ENCODE results near the gene PSAP.
A peak's percentile ranks its signal among the peaks of the same experiment; 100 is the strongest.
"Not testable (repeated sequence)": the region's sequence is repeated elsewhere in the genome, so short reads cannot be mapped to it uniquely, and the experiment has no call there.

Gene PSAP

GRCh38 chr10:71850743-71851464 is at the start of gene PSAP:
TSS of gene PSAP (minus strand) at chr10:71851251. CDS start at chr10:71851221, 30 bp downstream.
- peak; percentile 100 for DNase-seq (ENCODE audit: low spot score)

GRCh38 chr10:71900441-71901180 is 49.6 kb upstream of the PSAP start:
- DNase-seq (ENCODE audit: low spot score), result no peak

- DNase-seq (ENCODE audit: low spot score), result no peak
Measured at GRCh38 chr10:71899665-71900412, 48.8 kb upstream of the PSAP start.

- not testable (repeated sequence) for DNase-seq (ENCODE audit: low spot score)
Measured at GRCh38 chr10:71898346-71898745, 47.3 kb upstream of the PSAP start.

- no peak for DNase-seq (ENCODE audit: low spot score)
Measured at GRCh38 chr10:71893920-71894319, 42.9 kb upstream of the PSAP start.

- no peak for DNase-seq (ENCODE audit: low spot score)
Measured at GRCh38 chr10:71893258-71893815, 42.3 kb upstream of the PSAP start.

- DNase-seq (ENCODE audit: low spot score), result no peak
Measured at GRCh38 chr10:71891437-71891836, 40.4 kb upstream of the PSAP start.

GRCh38 chr10:71889388-71889987 is 38.4 kb upstream of the PSAP start:
- no peak for DNase-seq (ENCODE audit: low spot score)

- peak; percentile 79 for DNase-seq (ENCODE audit: low spot score)
Measured at GRCh38 chr10:71888623-71889387, 37.8 kb upstream of the PSAP start.

- DNase-seq (ENCODE audit: low spot score), result no peak
Measured at GRCh38 chr10:71888248-71888622, 37.2 kb upstream of the PSAP start.

GRCh38 chr10:71887743-71888142 is 36.7 kb upstream of the PSAP start:
- no peak for DNase-seq (ENCODE audit: low spot score)

GRCh38 chr10:71882813-71883659 is 32.0 kb upstream of the PSAP start:
- no peak for DNase-seq (ENCODE audit: low spot score)

- DNase-seq (ENCODE audit: low spot score), result no peak
Measured at GRCh38 chr10:71881647-71882355, 30.8 kb upstream of the PSAP start.

- DNase-seq (ENCODE audit: low spot score), result not testable (repeated sequence)
Measured at GRCh38 chr10:71881307-71881624, 30.2 kb upstream of the PSAP start.

- no peak for DNase-seq (ENCODE audit: low spot score)
Measured at GRCh38 chr10:71880425-71881306, 29.6 kb upstream of the PSAP start.

GRCh38 chr10:71878327-71879034 is 27.4 kb upstream of the PSAP start:
- no peak for DNase-seq (ENCODE audit: low spot score)

GRCh38 chr10:71877821-71878220 is 26.8 kb upstream of the PSAP start:
- DNase-seq (ENCODE audit: low spot score), result no peak

GRCh38 chr10:71874680-71875354 is 23.8 kb upstream of the PSAP start:
- DNase-seq (ENCODE audit: low spot score), result not testable (repeated sequence)
